HepG2 (cell line): ENCODE results near the gene DPAGT1. TPM values are rescaled to one million over a fixed set of nuclear protein-coding genes. Genes with fewer than 3 reads are reported as not detected.
A peak's percentile ranks its signal among the peaks of the same experiment; 100 is the strongest.

ENCODE experiments used
- CREB1 ChIP-seq, 2 experiments: fragments of 450-650 bp in 1 of 2; IDR thresholded peaks; 2 replicates each; pipeline ENCODE4 v1.6.1; 2016 to 2017; ENCODE audit warnings: control low read depth in 1 of 2, mild to moderate bottlenecking in 1 of 2, missing compliant biosample characterization in 1 of 2, missing genetic modification characterization in 1 of 2
- HINFP ChIP-seq: sonication (generic); formaldehyde crosslinking; IDR thresholded peaks from 2 replicates; pipeline ENCODE4 v1.4.0; 2020; ENCODE audit warnings: low read depth, mild to moderate bottlenecking, missing genetic modification reagents
- HNRNPL ChIP-seq: fragments of 200-400 bp; formaldehyde crosslinking; IDR thresholded peaks from 2 replicates; pipeline ENCODE4 v1.6.1; 2017; ENCODE audit warnings: mild to moderate bottlenecking, low read depth, low read length
- MLX ChIP-seq: IDR thresholded peaks from 2 replicates; pipeline ENCODE4 v1.6.1; 2016
- PCBP2 ChIP-seq: fragments of 200-400 bp; formaldehyde crosslinking; optimal IDR thresholded peaks from 2 replicates; pipeline ENCODE3; 2018; ENCODE audit warnings: low read length, low read depth; ENCODE audit not compliant: poor library complexity, severe bottlenecking
- SAP130 ChIP-seq: IDR thresholded peaks from 2 replicates; pipeline ENCODE4 v1.6.1; 2016; ENCODE audit warnings: low read depth
- SMAD3 ChIP-seq: sonication (generic); formaldehyde crosslinking; IDR thresholded peaks from 2 replicates; pipeline ENCODE4 v1.4.0; 2020; ENCODE audit warnings: missing genetic modification reagents
- SNAI1 ChIP-seq: sonication (generic); formaldehyde crosslinking; IDR thresholded peaks from 2 replicates; pipeline ENCODE4 v1.5.0; 2020; ENCODE audit warnings: mild to moderate bottlenecking, missing genetic modification reagents, borderline replicate concordance
- STAG1 ChIP-seq: sonication (generic); formaldehyde crosslinking; IDR thresholded peaks from 2 replicates; pipeline ENCODE4 v1.4.0; 2020; ENCODE audit warnings: missing genetic modification reagents
- TAF15 ChIP-seq: fragments of 200-400 bp; formaldehyde crosslinking; IDR thresholded peaks from one replicate; pipeline ENCODE4 v1.6.1; 2018; ENCODE audit warnings: mild to moderate bottlenecking, low read depth, low read length; ENCODE audit not compliant: poor library complexity, severe bottlenecking
- ZNF3 ChIP-seq: IDR thresholded peaks from 2 replicates; pipeline ENCODE4 v1.7.0; 2017; ENCODE audit warnings: inconsistent platforms
- polyA plus RNA-seq, 8 experiments: library from polyadenylated mRNA; depleted of rRNA in 3 of 8; stranded (reverse) in 7 of 8; unstranded in 1 of 8; fragments of >200 nt; fragmentation: Illumina TruSeq in 4 of 8; extraction: Trizol in 4 of 8; gene quantifications; 2 replicates each; pipeline versions ENCODE4 v1.2.1 to v1.2.3, GENCODE V29; 2011 to 2016; ENCODE audit warnings: low read depth in 4 of 8, missing spikeins in 1 of 8, mixed read lengths in 1 of 8; ENCODE audit not compliant: insufficient read depth in 1 of 8
- total RNA-seq, 5 experiments: library from RNA; depleted of rRNA; stranded (reverse); fragments of >200 nt; fragmentation: Illumina TruSeq; extraction: Trizol; gene quantifications; 2 replicates each; pipeline ENCODE4 v1.2.3, GENCODE V29; 2016; ENCODE audit warnings: low read depth in 1 of 5

DPAGT1 gene
- total and polyA plus RNA-seq, 2 of the 13 experiments (the other 11 are each of a cell fraction or from before 2014, with no cell fraction given) = 37.6 to 70.7 TPM

- TF ChIP-seq PCBP2 = no peak
- 0 out of 2 replicates have a peak, but pooled peaks have one; percentile 1 for TF ChIP-seq CREB1 (IDR thresholded peaks at IDR 0.05)
- TF ChIP-seq CREB1 (CRISPR knock-in tag; IDR thresholded peaks at IDR 0.05) = no peak
- TF ChIP-seq SNAI1 (CRISPR knock-in tag) = peak; percentile 62; the same call in 1 of the 2 replicates
- TF ChIP-seq SMAD3 (CRISPR knock-in tag) = 0 out of 2 replicates have a peak, but pooled peaks have one; percentile 2
- 0 out of 2 replicates have a peak, but pooled peaks have one; percentile 51 for TF ChIP-seq HNRNPL
- TF ChIP-seq MLX = no peak
- peak; percentile 55 for TF ChIP-seq STAG1 (CRISPR knock-in tag)
- TF ChIP-seq TAF15 = no peak
- TF ChIP-seq HINFP = no peak
- TF ChIP-seq SAP130 (CRISPR knock-in tag) = peak; percentile 79; the same call in 1 of the 2 replicates
- TF ChIP-seq ZNF3 (CRISPR knock-in tag) = no peak
Observed at GRCh38 chr11:119094816-119095065, 6.9 kb downstream of the DPAGT1 start (continued).
